Esophagus squamous epithelium (tissue), 5 donors: Measurements from ENCODE around the gene DPH7. TPM values are rescaled to one million over a fixed set of nuclear protein-coding genes. Genes with fewer than 3 reads are reported as not detected.
"Not testable (repeated sequence)": the region's sequence is repeated elsewhere in the genome, so short reads cannot be mapped to it uniquely, and the experiment has no call there.

Experiments
- DNase-seq: peaks from one replicate; lab custom pipeline; 2025; lab: John Stamatoyannopoulos, UW
- H3K27ac ChIP-seq, 4 donors: fragments of 200-600 bp; sonication (generic); one replicate each; pipeline ENCODE4 v1.5.1; 2016 to 2019; ENCODE audit warnings: mild to moderate bottlenecking in 1 of 4
- H3K27me3 ChIP-seq, 4 donors: fragments of 200-600 bp; sonication (generic); 1 replicate in 3 of 4; 2 replicates in 1 of 4; pipeline versions ENCODE4 v1.5.1 to v1.6.0; 2017 to 2021; ENCODE audit warnings: antibody characterized with exemption in 1 of 4
- H3K36me3 ChIP-seq, 3 donors: fragments of 200-600 bp; sonication (generic); one replicate each; pipeline ENCODE4 v1.5.1; 2016 to 2019
- H3K4me1 ChIP-seq, 3 donors: fragments of 200-600 bp; sonication (generic); one replicate each; pipeline ENCODE4 v1.5.1; 2017 to 2019
- H3K4me3 ChIP-seq, 4 donors: fragments of 200-600 bp; sonication (generic); 1 replicate in 3 of 4; 2 replicates in 1 of 4; pipeline ENCODE4 v1.5.1; 2016 to 2019; ENCODE audit warnings: mild to moderate bottlenecking in 2 of 4, moderate library complexity in 1 of 4
- H3K9me3 ChIP-seq, 3 donors: fragments of 200-600 bp; sonication (generic); one replicate each; pipeline ENCODE4 v1.5.1; 2016 to 2019
- POLR2A ChIP-seq, 4 donors: fragments of 450-650 bp; IDR thresholded peaks; one replicate each; pipeline ENCODE4 v1.6.1; 2017; ENCODE audit warnings: antibody characterized with exemption in 4 of 4, mild to moderate bottlenecking in 4 of 4, moderate library complexity in 3 of 4
- WGBS, 2 donors: methylation state at CpG; one replicate each; pipeline ENCODE4 v1.1.5; 2018; 5-methylcytosine and 5-hydroxymethylcytosine counted together
- intact Hi-C: fragments of 100-400 bp; cut with DNase I; formaldehyde crosslinking; loops from one replicate; pipeline ENCODE4 v1.15.0; 2022
- total RNA-seq, 4 donors: library from RNA; depleted of rRNA; stranded (reverse); fragments of >200 nt; gene quantifications; one replicate each; pipeline ENCODE4 v1.1.0, GENCODE V29; 2016
- TF ChIP-seq, protein P1 (sequence below), 6 experiments: fragments of 450-650 bp in 4 of 6; fragments of 200-600 bp in 2 of 6; sonication (generic) in 2 of 6; IDR thresholded peaks; one replicate each; pipeline ENCODE4 v1.5.1; 2016 to 2019; ENCODE audit warnings: antibody characterized with exemption in 6 of 6, mild to moderate bottlenecking in 4 of 6, moderate library complexity in 4 of 6
- donor health status: DM: yes; HTN: yes; CAD: no.

The DPH7 gene
- total RNA-seq: 10 to 100 TPM; 13.4 to 32.2 (median 21.7) TPM

DNA sequence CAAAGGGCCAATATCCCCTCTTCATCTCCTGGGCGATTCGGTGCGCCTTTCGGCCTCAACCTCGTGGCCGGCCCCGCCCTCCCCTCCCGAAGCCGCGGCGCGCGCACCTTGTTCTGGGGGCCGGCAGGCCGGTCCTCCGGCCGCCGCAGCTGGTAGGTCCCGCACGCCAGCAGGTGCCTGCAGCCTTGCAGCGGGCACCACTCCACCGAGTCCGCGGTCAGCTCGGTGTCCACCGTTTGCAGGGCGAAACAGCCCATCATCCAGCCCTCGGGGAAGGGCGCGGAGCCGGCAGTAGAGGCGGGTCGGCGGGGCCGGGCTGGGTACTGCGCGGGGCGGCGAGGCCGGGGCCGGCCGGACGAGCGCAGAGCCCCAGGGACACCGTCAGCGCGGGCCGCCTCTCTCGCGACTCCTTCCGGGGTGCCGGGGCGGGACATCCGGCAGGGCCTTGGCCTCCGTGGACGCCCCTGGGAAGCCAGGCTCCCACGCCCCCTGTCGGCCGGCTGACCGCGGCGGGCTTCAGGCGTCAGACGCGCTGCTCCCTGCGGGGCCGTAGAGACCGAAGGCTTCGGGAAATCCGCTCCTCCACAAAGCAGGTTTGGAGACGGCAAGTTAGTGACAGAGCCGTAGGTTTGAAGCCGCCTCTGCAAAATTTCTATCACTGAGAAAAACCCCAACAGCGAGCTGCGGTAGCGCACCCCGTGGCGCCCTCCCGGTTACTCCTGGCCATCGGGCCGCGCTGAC lies at the start of gene DPH7:
DPH7 (minus strand) TSS at position 408 of the 741 bp plus-strand sequence; CDS start at position 260, 148 bp downstream.
- Histone ChIP-seq H3K4me3 (peak within 1 kb of the TSS; percentile 67 to 91 (median 74)), H3K27ac (peak within 1 kb of the TSS; percentile 66 to 88 (median 85)), H3K9me3 (no peaks in the 10 kb centered on the region), H3K4me1 (peaks cover 20 to 48% (median 28%) of the 10 kb centered on the region in 3 donors), H3K36me3 (peaks cover 15 to 62% (median 15%) of the 10 kb centered on the region in 3 donors), H3K27me3 (no peaks in the 10 kb centered on the region)
- peak; percentile 60 for DNase-seq
- WGBS, 2 donors: 3% methylated on average over 21 of the region's 82 CpGs; no CpG with 5 or more reads in 1 of the 2 donors
- TF ChIP-seq POLR2A (IDR thresholded peaks at IDR 0.05): peak in 3 of 4 donors; percentile 55 to 70 (median 69)
- TF ChIP-seq, protein P1, sequence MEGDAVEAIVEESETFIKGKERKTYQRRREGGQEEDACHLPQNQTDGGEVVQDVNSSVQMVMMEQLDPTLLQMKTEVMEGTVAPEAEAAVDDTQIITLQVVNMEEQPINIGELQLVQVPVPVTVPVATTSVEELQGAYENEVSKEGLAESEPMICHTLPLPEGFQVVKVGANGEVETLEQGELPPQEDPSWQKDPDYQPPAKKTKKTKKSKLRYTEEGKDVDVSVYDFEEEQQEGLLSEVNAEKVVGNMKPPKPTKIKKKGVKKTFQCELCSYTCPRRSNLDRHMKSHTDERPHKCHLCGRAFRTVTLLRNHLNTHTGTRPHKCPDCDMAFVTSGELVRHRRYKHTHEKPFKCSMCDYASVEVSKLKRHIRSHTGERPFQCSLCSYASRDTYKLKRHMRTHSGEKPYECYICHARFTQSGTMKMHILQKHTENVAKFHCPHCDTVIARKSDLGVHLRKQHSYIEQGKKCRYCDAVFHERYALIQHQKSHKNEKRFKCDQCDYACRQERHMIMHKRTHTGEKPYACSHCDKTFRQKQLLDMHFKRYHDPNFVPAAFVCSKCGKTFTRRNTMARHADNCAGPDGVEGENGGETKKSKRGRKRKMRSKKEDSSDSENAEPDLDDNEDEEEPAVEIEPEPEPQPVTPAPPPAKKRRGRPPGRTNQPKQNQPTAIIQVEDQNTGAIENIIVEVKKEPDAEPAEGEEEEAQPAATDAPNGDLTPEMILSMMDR (IDR thresholded peaks at IDR 0.05): peak; percentile 90 to 98 (median 95)
- intact Hi-C loops: no loop called here

DNA sequence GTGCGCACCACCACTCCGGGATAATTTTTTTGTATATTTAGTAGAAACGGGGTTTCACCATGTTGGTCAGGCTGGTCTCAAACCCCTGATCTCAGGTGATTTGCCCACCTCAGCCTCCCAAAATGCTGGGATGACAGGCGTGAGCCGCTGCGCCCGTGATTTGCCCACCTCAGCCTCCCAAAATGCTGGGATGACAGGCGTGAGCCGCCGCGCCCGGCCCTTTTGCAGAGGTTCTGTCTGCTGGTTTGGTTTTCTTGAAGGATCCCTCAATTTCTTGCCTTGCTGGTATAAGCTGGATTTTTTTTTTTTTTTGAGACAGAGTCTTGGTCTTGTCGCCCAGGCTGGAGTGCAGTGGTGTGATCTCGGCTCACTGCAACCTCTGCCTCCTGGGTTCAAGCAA lies 48.7 kb upstream of the DPH7 start:
- Histone ChIP-seq H3K4me1 (peaks cover 8 to 77% (median 24%) of the 10 kb centered on the region in 3 donors), H3K36me3 (peaks cover 0 to 15% (median 0%) of the 10 kb centered on the region in 3 donors)
- 98% methylated on average over 12 of the region's 14 CpGs; no CpG with 5 or more reads in 1 of the 2 donors for WGBS, 2 donors
- DNase-seq, H3K27me3 ChIP-seq, H3K27ac ChIP-seq, H3K9me3 ChIP-seq, H3K4me3 ChIP-seq, intact Hi-C loops: not testable (repeated sequence)

DNA sequence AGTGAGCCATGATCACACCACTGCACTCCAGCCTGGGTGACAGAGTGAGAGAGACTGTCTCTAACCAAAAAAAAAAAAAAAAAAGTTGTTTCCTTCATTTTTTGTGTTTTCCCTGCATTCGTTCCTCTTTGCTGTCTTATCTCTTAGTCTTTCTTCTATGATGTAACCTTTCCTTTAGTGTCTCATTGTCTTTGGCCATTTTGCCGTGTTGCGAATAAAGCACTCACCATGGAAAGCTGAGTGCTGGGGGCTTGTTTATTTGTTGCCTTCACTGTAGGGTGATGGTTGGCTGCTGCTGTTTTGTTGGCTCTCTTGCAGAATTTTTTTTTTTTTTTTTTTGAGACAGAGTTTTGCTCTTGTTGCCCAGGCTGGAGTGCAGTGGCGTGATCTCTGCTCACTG lies 47.7 kb upstream of the DPH7 start:
- Histone ChIP-seq H3K4me1 (peaks cover 8 to 77% (median 30%) of the 10 kb centered on the region in 3 donors), H3K27me3 (no peaks in the 10 kb centered on the region), H3K36me3 (peaks cover 0 to 15% (median 0%) of the 10 kb centered on the region in 3 donors), H3K9me3 (no peaks in the 10 kb centered on the region), H3K27ac (no peak overlapping the region), H3K4me3 (no peak overlapping the region)
- intact Hi-C loops: no loop called here
- TF ChIP-seq POLR2A (IDR thresholded peaks at IDR 0.05): no peak
- TF ChIP-seq, protein P1 (IDR thresholded peaks at IDR 0.05): no peak
- WGBS, 2 donors: 78 to 84% methylated on average over 4 of the region's 4 CpGs
- DNase-seq: no peak

DNA sequence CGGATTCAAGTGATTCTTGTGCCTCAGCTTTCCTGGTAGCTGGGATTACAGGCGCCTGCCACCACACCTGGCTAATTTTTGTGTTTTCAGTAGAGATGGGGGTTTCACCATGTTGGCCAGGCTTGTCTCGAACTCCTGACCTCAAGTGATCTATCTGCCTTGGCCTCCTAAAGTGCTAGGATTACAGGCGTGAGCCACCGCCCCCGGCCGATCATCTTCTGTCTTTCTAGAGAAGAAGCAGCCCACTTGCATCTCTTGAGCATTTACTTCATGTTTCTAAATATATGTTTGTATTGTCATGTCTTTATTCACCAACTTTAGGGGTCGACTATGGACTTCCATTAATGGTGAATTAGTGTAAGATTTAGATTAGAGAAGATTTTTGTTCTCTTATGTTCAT lies 43.5 kb upstream of the DPH7 start:
- DNase-seq, H3K4me3 ChIP-seq, H3K27ac ChIP-seq, H3K27me3 ChIP-seq, H3K9me3 ChIP-seq, intact Hi-C loops: not testable (repeated sequence)
- peaks cover 0 to 16% (median 0%) of the 10 kb centered on the region in 3 donors for H3K36me3 ChIP-seq
- 83 to 91% methylated on average over 6 to 8 of the region's 8 CpGs for WGBS, 2 donors
- H3K4me1 ChIP-seq: peaks cover 25 to 66% (median 35%) of the 10 kb centered on the region in 3 donors

DNA sequence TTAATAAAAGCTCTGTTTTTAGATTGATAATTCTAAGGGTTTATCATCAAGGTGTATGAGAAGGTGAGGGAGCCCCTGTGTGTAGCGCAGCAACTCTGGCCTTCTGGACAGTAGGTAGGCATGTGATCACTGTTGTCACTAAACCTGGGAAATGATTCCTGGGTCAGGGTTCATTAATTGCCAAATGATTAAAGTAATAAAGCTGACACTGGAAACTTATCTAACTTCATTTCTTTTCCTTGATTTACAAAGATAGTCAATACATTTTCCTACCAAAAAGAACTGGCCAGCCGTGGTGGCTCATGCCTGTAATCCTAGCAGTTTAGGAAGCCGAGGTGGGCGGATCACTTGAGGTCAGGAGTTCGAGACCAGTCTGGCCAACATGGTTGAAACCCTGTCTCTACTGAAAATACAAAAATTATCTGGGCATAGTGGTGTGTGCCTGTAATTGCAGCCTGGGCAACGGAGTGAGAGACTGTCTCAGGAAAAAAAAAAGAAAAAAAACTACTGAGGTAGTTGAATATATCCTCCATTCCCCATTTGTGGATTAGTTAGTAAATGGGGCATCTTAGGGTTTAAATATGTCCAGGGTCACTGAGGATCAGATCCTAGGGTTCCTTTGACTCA lies 42.5 kb upstream of the DPH7 start:
- H3K36me3 ChIP-seq: peaks cover 0 to 25% (median 0%) of the 10 kb centered on the region in 3 donors
- peak overlapping the region in 2 of 4 donors; percentile 13 to 90 for H3K27ac ChIP-seq
- no peak overlapping the region for H3K4me3 ChIP-seq
- 45 to 50% methylated on average over 6 of the region's 6 CpGs for WGBS, 2 donors
- H3K27me3 ChIP-seq: no peaks in the 10 kb centered on the region
- peaks cover 27 to 71% (median 37%) of the 10 kb centered on the region in 3 donors for H3K4me1 ChIP-seq
- TF ChIP-seq POLR2A (IDR thresholded peaks at IDR 0.05): no peak
- TF ChIP-seq, protein P1 (IDR thresholded peaks at IDR 0.05): peak in 5 of 6 experiments; percentile 13 to 50 (median 40)
- H3K9me3 ChIP-seq: no peaks in the 10 kb centered on the region
- intact Hi-C loops: no loop called here
- DNase-seq: no peak

DNA sequence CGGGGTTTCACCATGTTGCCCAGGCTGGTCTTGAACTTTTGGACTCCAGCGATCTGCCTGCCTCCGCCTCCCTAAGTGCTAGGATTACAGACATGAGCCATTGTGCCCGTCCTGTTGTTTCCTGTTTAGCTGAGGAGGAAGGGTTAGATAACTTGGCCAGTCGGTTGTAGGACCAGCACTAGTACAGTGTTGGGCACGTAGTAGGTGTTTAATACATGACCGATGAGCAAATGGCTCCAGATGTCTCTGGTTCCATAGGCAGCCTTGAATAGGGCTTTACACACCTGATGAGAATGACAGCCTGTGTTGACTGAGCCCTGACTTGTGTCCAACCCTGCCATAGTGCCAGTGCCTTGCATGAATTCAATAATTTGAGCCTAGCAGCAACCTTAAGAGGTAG lies 41.9 kb upstream of the DPH7 start:
- DNase-seq: no peak
- H3K9me3 ChIP-seq: no peaks in the 10 kb centered on the region
- intact Hi-C loops: no loop called here
- peak overlapping the region in 2 of 4 donors; percentile 90 to 94 for H3K27ac ChIP-seq
- H3K27me3 ChIP-seq: no peaks in the 10 kb centered on the region
- peaks cover 27 to 68% (median 38%) of the 10 kb centered on the region in 3 donors for H3K4me1 ChIP-seq
- WGBS, 2 donors: 65 to 76% methylated on average over 6 to 7 of the region's 7 CpGs
- TF ChIP-seq POLR2A (IDR thresholded peaks at IDR 0.05): no peak
- TF ChIP-seq, protein P1 (IDR thresholded peaks at IDR 0.05): no peak
- H3K36me3 ChIP-seq: peaks cover 2 to 32% (median 3%) of the 10 kb centered on the region in 3 donors
- peak overlapping the region in 2 of 4 donors; percentile 22 to 79 for H3K4me3 ChIP-seq
